HL-60 (cell line): ENCODE data around the gene LRRC71.

ENCODE experiments used
- DNase-seq, 2 experiments: peaks; one replicate each; pipeline ENCODE4 v3.0.0-alpha.2; 2010 to 2020; ENCODE audit warnings: low read depth in 1 of 2, low spot score in 1 of 2
- H3K27ac ChIP-seq: fragments of 250-450 bp; sonication (Bioruptor Pico); replicated peaks from 2 replicates; pipeline ENCODE4 v1.5.1; 2020; ENCODE audit warnings: mild to moderate bottlenecking, moderate library complexity
- H3K27me3 ChIP-seq: fragments of 250-450 bp; sonication (Bioruptor Pico); 2 replicates; pipeline ENCODE4 v1.5.1; 2021; ENCODE audit warnings: mild to moderate bottlenecking, moderate library complexity; ENCODE audit not compliant: insufficient read depth, poor library complexity, severe bottlenecking
- H3K4me3 ChIP-seq: replicated peaks from 2 replicates; pipeline ENCODE4 v1.5.1; 2011; ENCODE audit warnings: mild to moderate bottlenecking, control low read depth, low read length; ENCODE audit not compliant: insufficient read depth
- GABPA ChIP-seq: IDR thresholded peaks from 2 replicates; pipeline ENCODE4 v1.6.1; 2012; ENCODE audit warnings: low read depth
- POLR2AphosphoS5 ChIP-seq: IDR thresholded peaks from 2 replicates; pipeline ENCODE4 v1.6.1; 2012; ENCODE audit warnings: low read depth
- SPI1 ChIP-seq: IDR thresholded peaks from 2 replicates; pipeline ENCODE4 v1.6.1; 2012; ENCODE audit warnings: low read depth, mild to moderate bottlenecking, borderline replicate concordance
- TF ChIP-seq, protein P1 (sequence below): IDR thresholded peaks from one replicate; pipeline ENCODE4 v1.5.1; 2011; ENCODE audit warnings: low read length, control low read depth, inconsistent platforms; ENCODE audit not compliant: insufficient read depth
- TF ChIP-seq, protein P2 (sequence below): IDR thresholded peaks from 2 replicates; pipeline ENCODE4 v1.6.1; 2012; ENCODE audit warnings: low read depth; ENCODE audit not compliant: insufficient replicate concordance

LRRC71 gene

GRCh38 chr1:156927215-156928042 is 7.0 kb downstream of the LRRC71 start:
- DNase-seq = peak; percentile 35 to 75
- H3K27ac ChIP-seq = no peak overlapping the region
- peaks cover 56% of the 10 kb centered on the region for H3K27me3 ChIP-seq
- no peak for TF ChIP-seq GABPA
- TF ChIP-seq, protein P1, sequence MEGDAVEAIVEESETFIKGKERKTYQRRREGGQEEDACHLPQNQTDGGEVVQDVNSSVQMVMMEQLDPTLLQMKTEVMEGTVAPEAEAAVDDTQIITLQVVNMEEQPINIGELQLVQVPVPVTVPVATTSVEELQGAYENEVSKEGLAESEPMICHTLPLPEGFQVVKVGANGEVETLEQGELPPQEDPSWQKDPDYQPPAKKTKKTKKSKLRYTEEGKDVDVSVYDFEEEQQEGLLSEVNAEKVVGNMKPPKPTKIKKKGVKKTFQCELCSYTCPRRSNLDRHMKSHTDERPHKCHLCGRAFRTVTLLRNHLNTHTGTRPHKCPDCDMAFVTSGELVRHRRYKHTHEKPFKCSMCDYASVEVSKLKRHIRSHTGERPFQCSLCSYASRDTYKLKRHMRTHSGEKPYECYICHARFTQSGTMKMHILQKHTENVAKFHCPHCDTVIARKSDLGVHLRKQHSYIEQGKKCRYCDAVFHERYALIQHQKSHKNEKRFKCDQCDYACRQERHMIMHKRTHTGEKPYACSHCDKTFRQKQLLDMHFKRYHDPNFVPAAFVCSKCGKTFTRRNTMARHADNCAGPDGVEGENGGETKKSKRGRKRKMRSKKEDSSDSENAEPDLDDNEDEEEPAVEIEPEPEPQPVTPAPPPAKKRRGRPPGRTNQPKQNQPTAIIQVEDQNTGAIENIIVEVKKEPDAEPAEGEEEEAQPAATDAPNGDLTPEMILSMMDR = peak; percentile 50
- H3K4me3 ChIP-seq = no peak overlapping the region

GRCh38 chr1:156928043-156928602 is 7.7 kb downstream of the LRRC71 start:
- no peak overlapping the region for H3K4me3 ChIP-seq
- peaks cover 49% of the 10 kb centered on the region for H3K27me3 ChIP-seq
- H3K27ac ChIP-seq = no peak overlapping the region
- DNase-seq = no peak
- TF ChIP-seq, protein P2, sequence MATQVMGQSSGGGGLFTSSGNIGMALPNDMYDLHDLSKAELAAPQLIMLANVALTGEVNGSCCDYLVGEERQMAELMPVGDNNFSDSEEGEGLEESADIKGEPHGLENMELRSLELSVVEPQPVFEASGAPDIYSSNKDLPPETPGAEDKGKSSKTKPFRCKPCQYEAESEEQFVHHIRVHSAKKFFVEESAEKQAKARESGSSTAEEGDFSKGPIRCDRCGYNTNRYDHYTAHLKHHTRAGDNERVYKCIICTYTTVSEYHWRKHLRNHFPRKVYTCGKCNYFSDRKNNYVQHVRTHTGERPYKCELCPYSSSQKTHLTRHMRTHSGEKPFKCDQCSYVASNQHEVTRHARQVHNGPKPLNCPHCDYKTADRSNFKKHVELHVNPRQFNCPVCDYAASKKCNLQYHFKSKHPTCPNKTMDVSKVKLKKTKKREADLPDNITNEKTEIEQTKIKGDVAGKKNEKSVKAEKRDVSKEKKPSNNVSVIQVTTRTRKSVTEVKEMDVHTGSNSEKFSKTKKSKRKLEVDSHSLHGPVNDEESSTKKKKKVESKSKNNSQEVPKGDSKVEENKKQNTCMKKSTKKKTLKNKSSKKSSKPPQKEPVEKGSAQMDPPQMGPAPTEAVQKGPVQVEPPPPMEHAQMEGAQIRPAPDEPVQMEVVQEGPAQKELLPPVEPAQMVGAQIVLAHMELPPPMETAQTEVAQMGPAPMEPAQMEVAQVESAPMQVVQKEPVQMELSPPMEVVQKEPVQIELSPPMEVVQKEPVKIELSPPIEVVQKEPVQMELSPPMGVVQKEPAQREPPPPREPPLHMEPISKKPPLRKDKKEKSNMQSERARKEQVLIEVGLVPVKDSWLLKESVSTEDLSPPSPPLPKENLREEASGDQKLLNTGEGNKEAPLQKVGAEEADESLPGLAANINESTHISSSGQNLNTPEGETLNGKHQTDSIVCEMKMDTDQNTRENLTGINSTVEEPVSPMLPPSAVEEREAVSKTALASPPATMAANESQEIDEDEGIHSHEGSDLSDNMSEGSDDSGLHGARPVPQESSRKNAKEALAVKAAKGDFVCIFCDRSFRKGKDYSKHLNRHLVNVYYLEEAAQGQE = no peak
- no peak for TF ChIP-seq POLR2AphosphoS5
- TF ChIP-seq, protein P1 = no peak
- TF ChIP-seq SPI1 = no peak
- TF ChIP-seq GABPA = no peak

- TF ChIP-seq POLR2AphosphoS5 (no peak), GABPA (no peak)
- TF ChIP-seq, protein P1 = no peak
- Histone ChIP-seq H3K27ac (no peak overlapping the region), H3K4me3 (no peak overlapping the region), H3K27me3 (peaks cover 35% of the 10 kb centered on the region)
- DNase-seq = no peak
These were observed 9.3 kb downstream of the LRRC71 start for GRCh38 chr1:156929596-156930238.

DNA sequence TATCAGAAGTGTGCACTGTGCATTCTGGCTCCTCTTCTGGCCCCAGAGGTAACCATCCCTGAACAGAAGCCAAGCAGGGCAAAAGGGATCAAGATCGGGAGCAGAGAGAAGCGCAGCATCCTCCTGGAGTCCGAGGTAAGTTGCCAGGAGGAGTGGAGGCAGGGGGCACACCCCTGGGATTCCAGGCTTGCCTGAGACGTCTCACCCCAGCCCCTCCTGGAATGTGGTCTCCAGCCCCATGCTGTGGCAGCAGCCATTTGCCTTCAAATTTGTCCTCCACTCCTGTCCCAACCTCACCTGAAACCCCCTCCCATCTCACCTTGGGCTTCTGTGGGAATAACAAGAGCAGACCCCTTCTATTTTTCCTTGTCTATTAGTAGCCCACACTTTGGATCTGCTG is 10.1 kb downstream of the LRRC71 start:
- peaks cover 27% of the 10 kb centered on the region for H3K27me3 ChIP-seq
- no peak overlapping the region for H3K27ac ChIP-seq
- no peak for DNase-seq
- TF ChIP-seq, protein P1 = no peak
- TF ChIP-seq SPI1 = no peak
- TF ChIP-seq, protein P2 = no peak
- TF ChIP-seq GABPA = no peak
- no peak for TF ChIP-seq POLR2AphosphoS5
- H3K4me3 ChIP-seq = no peak overlapping the region
